HG02870 (cell line): ENCODE measurements around the gene BST1.

Experiments used
- ATAC-seq: cut with Tn5 transposase; IDR thresholded peaks from one replicate; pipeline ENCODE4 v1.9.1; 2021; ENCODE audit warnings: mild to moderate bottlenecking, moderate library complexity; ENCODE audit not compliant: unreplicated experiment

BST1 gene

GRCh38 chr4:15776871-15777648, 74.2 kb downstream of the BST1 start:
- ATAC-seq: no peak

GRCh38 chr4:15777697-15778288, 74.9 kb downstream of the BST1 start:
- no peak for ATAC-seq

GRCh38 chr4:15778289-15779241, 75.7 kb downstream of the BST1 start, which contains the start of gene CD38:
CD38 (plus strand) TSS chr4:15778328; CDS start chr4:15778415, 87 bp downstream.
- peak; percentile 80 for ATAC-seq

DNA sequence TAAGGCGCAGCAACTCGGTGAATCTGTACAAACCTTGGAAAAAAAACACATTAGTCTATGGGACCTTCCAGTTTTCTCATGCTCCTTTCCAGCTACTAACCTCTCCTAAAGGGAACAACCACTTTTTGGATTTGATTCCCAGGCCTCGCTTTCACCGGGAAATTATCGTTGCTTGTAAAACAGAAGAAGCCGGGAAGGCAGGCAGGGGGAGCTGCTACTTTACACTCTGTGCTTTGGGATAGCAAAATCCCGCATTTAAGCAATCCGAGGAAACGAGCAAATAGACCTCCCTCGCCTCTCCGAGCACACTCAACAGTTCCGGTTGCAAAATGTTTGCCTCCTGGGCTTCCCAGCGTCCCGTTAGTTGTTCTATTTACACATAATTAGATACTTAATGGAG, 76.4 kb downstream of the BST1 start:
- no peak for ATAC-seq

GRCh38 chr4:15779809-15780208, 76.9 kb downstream of the BST1 start:
- no peak for ATAC-seq

DNA sequence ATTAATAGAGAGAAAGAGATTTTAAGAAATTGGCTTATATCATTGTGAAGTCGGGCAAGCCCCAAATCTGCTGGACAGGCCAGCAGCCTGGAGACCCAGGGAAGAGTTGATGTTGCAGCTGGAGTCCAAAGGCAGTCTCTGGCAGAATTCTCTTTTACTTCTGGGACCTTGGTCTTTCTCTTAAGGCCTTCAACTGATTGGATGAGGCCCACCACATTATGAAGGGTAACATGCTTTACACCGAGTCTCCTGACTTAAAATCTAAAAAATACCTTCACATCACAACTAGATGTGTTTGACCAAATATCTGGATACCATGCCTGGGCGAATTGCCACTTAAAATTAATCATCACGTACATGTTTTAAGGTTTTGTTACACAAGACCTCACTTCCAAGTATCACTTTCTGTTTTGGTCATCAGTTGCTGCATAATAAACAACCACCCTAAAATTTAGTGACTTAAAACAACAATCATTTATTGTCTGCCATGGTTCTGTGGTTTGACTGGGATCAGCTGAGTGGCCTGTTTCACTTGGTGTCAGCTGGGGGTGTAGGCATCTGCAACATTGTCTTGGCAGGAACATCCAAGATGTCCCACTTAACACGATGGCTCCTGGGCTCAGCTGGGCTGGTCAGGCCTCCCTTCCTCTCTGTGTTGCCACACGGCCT, 78.7 kb downstream of the BST1 start:
- no peak for ATAC-seq
